ENCODE results near the gene DPYD.
A peak's percentile ranks its signal among the peaks of the same experiment; 100 is the strongest.

Gene DPYD

GRCh38 chr1:97728436-97728835 lies 192.4 kb downstream of the DPYD start:
- no peak for DNase-seq (ENCODE audit: low read depth)
- TF ChIP-seq CTCF (conservative IDR thresholded peaks at IDR 0.05; ENCODE audit: control insufficient read depth, insufficient read depth, low read depth, low read length): no peak
- no peak overlapping the region for H3K4me3 ChIP-seq (ENCODE audit: control insufficient read depth, low read depth, low read length)

- TF ChIP-seq CTCF (conservative IDR thresholded peaks at IDR 0.05; ENCODE audit: control insufficient read depth, insufficient read depth, low read depth, low read length): no peak
- no peak overlapping the region for H3K4me3 ChIP-seq (ENCODE audit: control insufficient read depth, low read depth, low read length)
- DNase-seq (ENCODE audit: low read depth): no peak
These were observed 193.8 kb downstream of the DPYD start for GRCh38 chr1:97727029-97727428.

DNA sequence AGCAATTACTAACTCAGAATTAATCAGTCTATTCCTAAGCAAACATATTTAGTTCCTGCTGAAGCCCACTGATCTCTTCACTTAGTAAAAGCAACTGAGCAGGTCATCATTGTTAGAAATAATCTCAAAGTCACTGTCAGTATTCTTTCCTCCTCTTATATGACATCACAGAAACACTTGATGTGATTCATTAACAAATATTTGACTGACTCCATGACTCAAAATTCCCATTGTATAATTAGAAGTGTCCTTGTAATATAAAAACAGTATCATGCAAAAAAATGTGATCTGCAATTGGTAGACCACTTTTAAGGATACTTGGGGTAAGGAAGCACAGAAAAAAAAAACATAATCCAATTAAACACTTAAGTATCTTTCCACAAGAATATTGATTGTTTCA lies 194.4 kb downstream of the DPYD start:
- TF ChIP-seq CTCF (conservative IDR thresholded peaks at IDR 0.05; ENCODE audit: control insufficient read depth, insufficient read depth, low read depth, low read length): no peak
- peak; percentile 7 for DNase-seq (ENCODE audit: low read depth)

GRCh38 chr1:97721221-97721620 lies 199.6 kb downstream of the DPYD start:
- TF ChIP-seq CTCF (conservative IDR thresholded peaks at IDR 0.05; ENCODE audit: control insufficient read depth, insufficient read depth, low read depth, low read length): no peak
- no peak for DNase-seq (ENCODE audit: low read depth)
- H3K4me3 ChIP-seq (ENCODE audit: control insufficient read depth, low read depth, low read length): no peak overlapping the region

More for the DNA sequence above, 194.4 kb downstream of the DPYD start:
- H3K4me3 ChIP-seq (ENCODE audit: control insufficient read depth, low read depth, low read length): no peak overlapping the region

- no peak for TF ChIP-seq CTCF (conservative IDR thresholded peaks at IDR 0.05; ENCODE audit: control insufficient read depth, insufficient read depth, low read depth, low read length)
- H3K4me3 ChIP-seq (ENCODE audit: control insufficient read depth, low read depth, low read length): no peak overlapping the region
- no peak for DNase-seq (ENCODE audit: low read depth)
These were observed 207.9 kb downstream of the DPYD start for GRCh38 chr1:97712980-97713379.

GRCh38 chr1:97711858-97712257 lies 209.0 kb downstream of the DPYD start:
- no peak overlapping the region for H3K4me3 ChIP-seq (ENCODE audit: control insufficient read depth, low read depth, low read length)
- no peak for DNase-seq (ENCODE audit: low read depth)
- no peak for TF ChIP-seq CTCF (conservative IDR thresholded peaks at IDR 0.05; ENCODE audit: control insufficient read depth, insufficient read depth, low read depth, low read length)

GRCh38 chr1:97693601-97694000 lies 227.2 kb downstream of the DPYD start:
- peak; percentile 27 for DNase-seq (ENCODE audit: low read depth)
- no peak for TF ChIP-seq CTCF (conservative IDR thresholded peaks at IDR 0.05; ENCODE audit: control insufficient read depth, insufficient read depth, low read depth, low read length)
- no peak overlapping the region for H3K4me3 ChIP-seq (ENCODE audit: control insufficient read depth, low read depth, low read length)

Data from fibroblast of mammary gland (primary cell).